MG63 (cell line): ENCODE data around the gene ACR. TPM values are rescaled to one million over a fixed set of nuclear protein-coding genes. Genes with fewer than 3 reads are reported as not detected.
"Not testable (repeated sequence)": the region's sequence is repeated elsewhere in the genome, so short reads cannot be mapped to it uniquely, and the experiment has no call there.

Experiments
- DNase-seq: peaks from one replicate; pipeline ENCODE4 v3.0.0-alpha.2; 2020
- H3K27me3 ChIP-seq: fragments of 250-450 bp; sonication (Bioruptor Pico); 2 replicates; pipeline ENCODE4 v1.5.1; 2020; ENCODE audit warnings: mild to moderate bottlenecking, moderate library complexity
- H3K36me3 ChIP-seq: fragments of 250-450 bp; sonication (Bioruptor Pico); 2 replicates; pipeline ENCODE4 v1.5.1; 2020; ENCODE audit warnings: mild to moderate bottlenecking, moderate library complexity
- H3K4me3 ChIP-seq: fragments of 250-450 bp; sonication (Bioruptor Pico); 2 replicates; pipeline ENCODE4 v1.5.1; 2020; ENCODE audit warnings: mild to moderate bottlenecking, moderate library complexity
- H3K9me3 ChIP-seq: fragments of 250-450 bp; sonication (Bioruptor Pico); 2 replicates; pipeline ENCODE4 v1.5.1; 2020; ENCODE audit warnings: mild to moderate bottlenecking, moderate library complexity
- total RNA-seq: library from RNA; depleted of rRNA; stranded (reverse); fragments of >200 nt; shearing (Covaris generic); gene quantifications from 2 replicates; pipeline ENCODE4 v1.2.3, GENCODE V29; 2014; ENCODE audit warnings: low replicate concordance

ACR gene
- total RNA-seq, 1 experiment from 2014 or later, result not detected

GRCh38 chr22:50733521-50734342, 4.3 kb upstream of the ACR start:
- Histone ChIP-seq H3K36me3 (no peaks in the 10 kb centered on the region), H3K4me3 (no peak overlapping the region), H3K27me3 (no peaks in the 10 kb centered on the region), H3K9me3 (no peaks in the 10 kb centered on the region)
- DNase-seq, result peak; percentile 11

- DNase-seq, result no peak
- Histone ChIP-seq H3K9me3 (no peaks in the 10 kb centered on the region), H3K36me3 (no peaks in the 10 kb centered on the region), H3K27me3 (no peaks in the 10 kb centered on the region), H3K4me3 (no peak overlapping the region)
Measured at GRCh38 chr22:50734343-50734771, 3.6 kb upstream of the ACR start.

GRCh38 chr22:50734986-50735738, 2.8 kb upstream of the ACR start:
- Histone ChIP-seq H3K36me3 (no peaks in the 10 kb centered on the region), H3K27me3 (no peaks in the 10 kb centered on the region), H3K4me3 (no peak overlapping the region), H3K9me3 (no peaks in the 10 kb centered on the region)
- no peak for DNase-seq

GRCh38 chr22:50735739-50736030, 2.3 kb upstream of the ACR start:
- Histone ChIP-seq H3K27me3 (no peaks in the 10 kb centered on the region), H3K9me3 (no peaks in the 10 kb centered on the region), H3K36me3 (no peaks in the 10 kb centered on the region), H3K4me3 (no peak overlapping the region)
- no peak for DNase-seq

- no peaks in the 10 kb centered on the region for H3K9me3 ChIP-seq
- no peak for DNase-seq
Measured at GRCh38 chr22:50738649-50739227, 734 bp downstream of the ACR start.

GRCh38 chr22:50739279-50739691, 1.3 kb downstream of the ACR start:
- DNase-seq, result no peak
- Histone ChIP-seq H3K27me3 (no peaks in the 10 kb centered on the region), H3K36me3 (no peaks in the 10 kb centered on the region), H3K9me3 (no peaks in the 10 kb centered on the region), H3K4me3 (no peak overlapping the region)

More at GRCh38 chr22:50738649-50739227, 734 bp downstream of the ACR start:
- no peaks in the 10 kb centered on the region for H3K36me3 ChIP-seq
- no peak overlapping the region for H3K4me3 ChIP-seq
- no peaks in the 10 kb centered on the region for H3K27me3 ChIP-seq

GRCh38 chr22:50739894-50740293, 1.9 kb downstream of the ACR start:
- H3K9me3 ChIP-seq, result no peaks in the 10 kb centered on the region
- DNase-seq, result no peak
- no peak overlapping the region for H3K4me3 ChIP-seq
- H3K36me3 ChIP-seq, result no peaks in the 10 kb centered on the region
- H3K27me3 ChIP-seq, result no peaks in the 10 kb centered on the region

- H3K36me3 ChIP-seq, DNase-seq, H3K9me3 ChIP-seq, H3K27me3 ChIP-seq, H3K4me3 ChIP-seq: not testable (repeated sequence)
Measured at GRCh38 chr22:50740714-50741113, 2.7 kb downstream of the ACR start.

GRCh38 chr22:50744424-50744823, 6.4 kb downstream of the ACR start:
- H3K27me3 ChIP-seq, DNase-seq, H3K36me3 ChIP-seq, H3K9me3 ChIP-seq, H3K4me3 ChIP-seq: not testable (repeated sequence)

GRCh38 chr22:50747521-50747920, 9.5 kb downstream of the ACR start:
- DNase-seq, H3K27me3 ChIP-seq, H3K9me3 ChIP-seq, H3K36me3 ChIP-seq, H3K4me3 ChIP-seq: not testable (repeated sequence)

GRCh38 chr22:50748630-50749029, 10.6 kb downstream of the ACR start:
- not testable (repeated sequence) for H3K27me3 ChIP-seq, H3K36me3 ChIP-seq, DNase-seq, H3K9me3 ChIP-seq, H3K4me3 ChIP-seq

- H3K36me3 ChIP-seq, DNase-seq, H3K9me3 ChIP-seq, H3K4me3 ChIP-seq, H3K27me3 ChIP-seq: not testable (repeated sequence)
Measured at GRCh38 chr22:50749302-50750074, 11.5 kb downstream of the ACR start.

GRCh38 chr22:50755251-50755650, 17.2 kb downstream of the ACR start:
- not testable (repeated sequence) for H3K9me3 ChIP-seq, DNase-seq, H3K36me3 ChIP-seq, H3K27me3 ChIP-seq, H3K4me3 ChIP-seq

- not testable (repeated sequence) for H3K9me3 ChIP-seq, H3K27me3 ChIP-seq, DNase-seq, H3K36me3 ChIP-seq
- peak overlapping the region; percentile 61 for H3K4me3 ChIP-seq
Measured at GRCh38 chr22:50756406-50756805, 18.4 kb downstream of the ACR start.

- not testable (repeated sequence) for H3K36me3 ChIP-seq, H3K27me3 ChIP-seq, H3K9me3 ChIP-seq
- peak; percentile 58 for DNase-seq
- peak overlapping the region; percentile 61 for H3K4me3 ChIP-seq
Measured at GRCh38 chr22:50756949-50757491, 19.0 kb downstream of the ACR start.

- not testable (repeated sequence) for H3K4me3 ChIP-seq, H3K27me3 ChIP-seq, H3K36me3 ChIP-seq, H3K9me3 ChIP-seq, DNase-seq
Measured at GRCh38 chr22:50759597-50760341, 21.8 kb downstream of the ACR start.
